HepG2 (cell line): ENCODE measurements around the gene TENT4B. TPM values are rescaled to one million over a fixed set of nuclear protein-coding genes. Genes with fewer than 3 reads are reported as not detected.
A peak's percentile ranks its signal among the peaks of the same experiment; 100 is the strongest.

Experiments used
- ATAC-seq: fragments of 200-7000 bp; cut with Tn5 transposase; 3 replicates; pipeline ENCODE4 v1.9.1; 2020; ENCODE audit warnings: mild to moderate bottlenecking, moderate library complexity
- BruUV-seq: library from RNA; stranded (reverse); fragments of 400-500 nt; replicated peaks from 2 replicates; lab custom pipeline; 2021; lab: Mats Ljungman, UMichigan
- CTCF ChIA-PET: fragments of 300-600 bp; formaldehyde crosslinking; extraction: SDS; loops from one replicate; lab custom pipeline; 2021; ENCODE audit warnings: low total read pairs, inconsistent platforms, low intra/inter-chr PET ratio; lab: Yijun Ruan, JAX
- POLR2A ChIA-PET: fragments of 350-600 bp; sonication (Branson Sonifier 250); formaldehyde crosslinking; loops from one replicate; lab custom pipeline; 2020; ENCODE audit warnings: antibody characterized with exemption, inconsistent platforms; lab: Yijun Ruan, JAX
- DNase-seq: peaks from one replicate; pipeline ENCODE4 v3.0.0-alpha.2; 2015; ENCODE audit warnings: low spot score
- FAIRE-seq: peaks from 3 replicates; lab custom pipeline; 2011; peaks lifted over from hg19 to GRCh38; lab: Jason Lieb, UNC
- H2AFZ ChIP-seq: one replicate; pipeline ENCODE4 v1.6.1; 2011; ENCODE audit warnings: low read length, inconsistent platforms
- H3K27ac ChIP-seq: fragments of 300-600 bp; 3 replicates; pipeline ENCODE4 v1.8.0; 2011; ENCODE audit warnings: mixed run types, mild to moderate bottlenecking, mixed read lengths, low read length, inconsistent platforms; ENCODE audit not compliant: insufficient read depth; ENCODE audit errors: extremely low read length
- H3K27me3 ChIP-seq, 2 experiments: fragments of 200-600 bp in 1 of 2; 2 replicates in 1 of 2; 3 replicates in 1 of 2; pipeline versions ENCODE4 v1.6.0 to v1.8.0; 2011; ENCODE audit warnings: low read length in 2 of 2, mild to moderate bottlenecking in 2 of 2, moderate library complexity in 2 of 2, inconsistent platforms in 1 of 2; ENCODE audit not compliant: insufficient read depth in 2 of 2, control insufficient read depth in 1 of 2
- H3K36me3 ChIP-seq, 2 experiments: fragments of 200-600 bp in 1 of 2; replicated peaks in 1 of 2; 2 replicates in 1 of 2; 3 replicates in 1 of 2; pipeline versions ENCODE4 v1.5.1 to v1.8.0; 2011; ENCODE audit warnings: low read length in 2 of 2, inconsistent platforms in 1 of 2; ENCODE audit not compliant: insufficient read depth in 2 of 2, control insufficient read depth in 1 of 2
- H3K4me1 ChIP-seq: 2 replicates; pipeline ENCODE4 v1.5.1; 2012; ENCODE audit warnings: low read length, inconsistent platforms; ENCODE audit not compliant: insufficient read depth
- H3K4me2 ChIP-seq: 2 replicates; pipeline ENCODE4 v1.6.0; 2011; ENCODE audit warnings: low read depth, low read length, inconsistent platforms
- H3K4me3 ChIP-seq, 3 experiments: fragments of 200-600 bp in 1 of 3; sonication (generic), shearing (Covaris generic) in 1 of 3; replicated peaks in 1 of 3; 2 replicates each; pipeline ENCODE4 v1.5.1; 2011 to 2016; ENCODE audit warnings: low read length in 3 of 3, inconsistent platforms in 2 of 3, low read depth in 2 of 3, mild to moderate bottlenecking in 2 of 3, control low read depth in 1 of 3, mixed read lengths in 1 of 3; ENCODE audit not compliant: insufficient read depth in 1 of 3
- H3K79me2 ChIP-seq: one replicate; pipeline ENCODE4 v1.6.1; 2011; ENCODE audit warnings: low read length, inconsistent platforms; ENCODE audit not compliant: insufficient read depth
- H3K9ac ChIP-seq: 2 replicates; pipeline ENCODE4 v1.6.0; 2011; ENCODE audit warnings: mild to moderate bottlenecking, low read depth, low read length, inconsistent platforms; ENCODE audit not compliant: insufficient read depth
- H3K9me3 ChIP-seq: 2 replicates; pipeline ENCODE4 v1.5.1; 2012; ENCODE audit warnings: mild to moderate bottlenecking, low read length
- H4K20me1 ChIP-seq: 2 replicates; pipeline ENCODE4 v1.6.0; 2011; ENCODE audit warnings: inconsistent platforms, mild to moderate bottlenecking, low read length, moderate library complexity; ENCODE audit not compliant: insufficient read depth
- AKNA ChIP-seq: sonication (generic); formaldehyde crosslinking; IDR thresholded peaks from 2 replicates; pipeline ENCODE4 v1.4.0; 2020; ENCODE audit warnings: missing genetic modification reagents, borderline replicate concordance
- ARNT ChIP-seq: fragments of 450-650 bp; IDR thresholded peaks from 2 replicates; pipeline ENCODE4 v1.6.1; 2017
- ATF4 ChIP-seq, 2 experiments: fragments of 450-650 bp in 1 of 2; sonication (generic) in 1 of 2; formaldehyde crosslinking; IDR thresholded peaks; 2 replicates each; pipeline versions ENCODE4 v1.5.0 to v1.8.0; 2020 to 2022; ENCODE audit warnings: mild to moderate bottlenecking in 1 of 2, missing genetic modification reagents in 1 of 2
- FOXP1 ChIP-seq, 2 experiments: fragments of 450-650 bp in 1 of 2; IDR thresholded peaks; 2 replicates each; pipeline ENCODE4 v1.6.1; 2017 to 2018; ENCODE audit warnings: antibody characterized with exemption in 1 of 2
- GLI4 ChIP-seq: sonication (generic); formaldehyde crosslinking; IDR thresholded peaks from 2 replicates; pipeline ENCODE4 v1.5.1; 2020; ENCODE audit warnings: missing genetic modification reagents, mild to moderate bottlenecking, moderate library complexity, borderline replicate concordance
- GLMP ChIP-seq: sonication (generic); formaldehyde crosslinking; IDR thresholded peaks from 2 replicates; pipeline ENCODE4 v1.9.0; 2021; ENCODE audit warnings: missing genetic modification reagents, mild to moderate bottlenecking, borderline replicate concordance
- KLF16 ChIP-seq, 2 experiments: sonication (generic) in 1 of 2; formaldehyde crosslinking in 1 of 2; IDR thresholded peaks; 2 replicates each; pipeline versions ENCODE4 v1.6.1 to v1.8.0; 2016 to 2023; ENCODE audit warnings: missing genetic modification reagents in 2 of 2, missing compliant biosample characterization in 1 of 2
- MTA3 ChIP-seq: sonication (generic); formaldehyde crosslinking; IDR thresholded peaks from 2 replicates; pipeline ENCODE4 v1.4.0; 2020; ENCODE audit warnings: missing genetic modification reagents
- RBM22 ChIP-seq: fragments of 200-400 bp; formaldehyde crosslinking; optimal IDR thresholded peaks from 2 replicates; pipeline ENCODE3; 2017; ENCODE audit warnings: mild to moderate bottlenecking, low read length, moderate library complexity
- SALL2 ChIP-seq: sonication (generic); formaldehyde crosslinking; IDR thresholded peaks from 2 replicates; pipeline ENCODE4 v1.8.1; 2023; ENCODE audit warnings: mild to moderate bottlenecking, missing genetic modification reagents, inconsistent platforms
- TIGD3 ChIP-seq: sonication (generic); formaldehyde crosslinking; IDR thresholded peaks from 2 replicates; pipeline ENCODE4 v1.5.1; 2020; ENCODE audit warnings: mild to moderate bottlenecking, missing genetic modification reagents, borderline replicate concordance
- ZBTB7B ChIP-seq: sonication (generic); formaldehyde crosslinking; IDR thresholded peaks from 2 replicates; pipeline ENCODE4 v1.4.0; 2020; ENCODE audit warnings: missing genetic modification reagents
- ZNF614 ChIP-seq: IDR thresholded peaks from 2 replicates; pipeline ENCODE4 v1.6.1; 2018; ENCODE audit warnings: missing biosample characterization, missing genetic modification reagents, inconsistent platforms, borderline replicate concordance
- ZNF75D ChIP-seq: sonication (generic); formaldehyde crosslinking; IDR thresholded peaks from 2 replicates; pipeline ENCODE4 v1.8.1; 2023; ENCODE audit warnings: missing genetic modification reagents, mild to moderate bottlenecking, borderline replicate concordance
- WGBS: methylation state at CpG from one replicate; pipeline ENCODE4 v1.1.6; 2017; ENCODE audit warnings: low lambda C conversion rate; 5-methylcytosine and 5-hydroxymethylcytosine counted together
- in situ Hi-C: cut with HindIII; loops from 2 replicates; pipeline ENCODE4 v1.10.0; 2017; ENCODE audit warnings: low pct_unique_long_range_greater_than_20kb; ENCODE audit not compliant: extremely low pct_ligation_motif_present
- intact Hi-C: fragments of 100-400 bp; cut with micrococcal nuclease; formaldehyde crosslinking; loops from one replicate; pipeline ENCODE4 v1.10.0; 2022; ENCODE audit not compliant: unreplicated experiment
- polyA plus RNA-seq, 8 experiments: library from polyadenylated mRNA; depleted of rRNA in 3 of 8; stranded (reverse) in 7 of 8; unstranded in 1 of 8; fragments of >200 nt; fragmentation: Illumina TruSeq in 4 of 8; extraction: Trizol in 4 of 8; gene quantifications; 2 replicates each; pipeline versions ENCODE4 v1.2.1 to v1.2.3, GENCODE V29; 2011 to 2016; ENCODE audit warnings: low read depth in 4 of 8, missing spikeins in 1 of 8, mixed read lengths in 1 of 8; ENCODE audit not compliant: insufficient read depth in 1 of 8
- total RNA-seq, 5 experiments: library from RNA; depleted of rRNA; stranded (reverse); fragments of >200 nt; fragmentation: Illumina TruSeq; extraction: Trizol; gene quantifications; 2 replicates each; pipeline ENCODE4 v1.2.3, GENCODE V29; 2016; ENCODE audit warnings: low read depth in 1 of 5

Gene TENT4B
- total and polyA plus RNA-seq, 2 of the 13 experiments (the other 11 are each of a cell fraction or from before 2014, with no cell fraction given), result 15.0 to 32.8 TPM

GRCh38 chr16:50234771-50235556 is 81.9 kb downstream of the TENT4B start (continued):
- TF ChIP-seq ZNF614 (CRISPR knock-in tag) (no peak), TIGD3 (CRISPR knock-in tag) (no peak), FOXP1 (IDR thresholded peaks at IDR 0.05) (no peak), FOXP1 (CRISPR knock-in tag; IDR thresholded peaks at IDR 0.05) (no peak), MTA3 (CRISPR knock-in tag) (no peak), ZBTB7B (CRISPR knock-in tag) (no peak), SALL2 (CRISPR knock-in tag) (no peak), ZNF75D (CRISPR knock-in tag) (no peak)
- TF ChIP-seq, all 625 proteins: peak for 0

- intact Hi-C loops (no loop called here), in situ Hi-C loops (no loop called here)
- Histone ChIP-seq H2AFZ (no peak overlapping the region), H3K79me2 (no peaks in the 10 kb centered on the region), H4K20me1 (0 out of 2 replicates have a peak, but pooled peaks cover 3% of the 10 kb centered on the region), H3K9me3 (no peaks in the 10 kb centered on the region), H3K4me1 (no peaks in the 10 kb centered on the region), H3K4me2 (no peak overlapping the region), H3K27me3 (no peaks in the 10 kb centered on the region), H3K9ac (no peak overlapping the region), H3K36me3 (no peaks in the 10 kb centered on the region; a peak in 1 of 5 replicates), H3K4me3 (no peak overlapping the region), H3K27ac (no peak overlapping the region)
- TF ChIP-seq ATF4 (CRISPR knock-in tag; IDR thresholded peaks at IDR 0.05) (no peak), KLF16 (CRISPR knock-in tag; IDR thresholded peaks at IDR 0.05) (no peak), AKNA (CRISPR knock-in tag) (no peak), GLMP (CRISPR knock-in tag) (no peak), RBM22 (peak; percentile 89), GLI4 (CRISPR knock-in tag) (no peak), ARNT (no peak)
- WGBS, result 87% methylated on average over 6 of the region's 6 CpGs
- FAIRE-seq, result no peak
- ChIA-PET CTCF (no interaction called here), POLR2A (no interaction called here)
- no peak for DNase-seq
- ATAC-seq, result peak; percentile 33; the same call in 2 of the 3 replicates
- BruUV-seq, result no TSS peak
These were observed 82.5 kb downstream of the TENT4B start for GRCh38 chr16:50235581-50235980.
